Lower lobe of right lung (tissue), 2 donors: ENCODE results near the gene GALNT12. TPM values are rescaled to one million over a fixed set of nuclear protein-coding genes. Genes with fewer than 3 reads are reported as not detected.

Source experiments
- ATAC-seq, 2 donors: fragments of 200-7000 bp; cut with Tn5 transposase; one replicate each; pipeline ENCODE4 v1.9.1; 2020 to 2022; ENCODE audit warnings: mild to moderate bottlenecking in 2 of 2, moderate library complexity in 2 of 2
- DNase-seq: peaks from one replicate; pipeline ENCODE4 v3.0.0-alpha.2; 2020
- H3K27ac ChIP-seq: fragments of 200-600 bp; one replicate; pipeline ENCODE4 v1.8.0; 2022
- H3K27me3 ChIP-seq: fragments of 200-600 bp; one replicate; pipeline ENCODE4 v1.8.0; 2022; ENCODE audit warnings: low read depth
- H3K36me3 ChIP-seq: fragments of 200-600 bp; one replicate; pipeline ENCODE4 v1.8.0; 2022; ENCODE audit warnings: mild to moderate bottlenecking
- H3K4me1 ChIP-seq: fragments of 200-600 bp; one replicate; pipeline ENCODE4 v1.8.0; 2022
- H3K4me3 ChIP-seq: fragments of 200-600 bp; one replicate; pipeline ENCODE4 v1.8.0; 2022; ENCODE audit warnings: mild to moderate bottlenecking
- H3K9me3 ChIP-seq: fragments of 200-600 bp; one replicate; pipeline ENCODE4 v1.8.0; 2022
- CTCF ChIP-seq: fragments of 200-600 bp; IDR thresholded peaks from one replicate; pipeline ENCODE4 v1.8.0; 2022; ENCODE audit warnings: antibody characterized with exemption, mild to moderate bottlenecking
- intact Hi-C: fragments of 100-400 bp; cut with DNase I; formaldehyde crosslinking; loops from one replicate; pipeline ENCODE4 v1.11.0; 2022
- total RNA-seq: library from RNA; stranded (reverse); fragmentation: NEBNext Ultra II Directional; extraction: Animal tissue kit (Norgen Biotek cat#: 25700); gene quantifications from one replicate; pipeline ENCODE4 v1.2.1, GENCODE V29; 2021
- donor health status: DM: no; HTN: yes; CAD: no; lungs with severe emphysema.

The GALNT12 gene
- total RNA-seq, 1 donor from 2014 or later = 23.2 TPM

GRCh38 chr9:98778251-98778650, 29.2 kb upstream of the GALNT12 start:
- DNase-seq = no peak
- no peak overlapping the region for H3K4me3 ChIP-seq
- H3K36me3 ChIP-seq = peaks cover 20% of the 10 kb centered on the region
- H3K9me3 ChIP-seq = no peaks in the 10 kb centered on the region
- no peak overlapping the region for H3K27ac ChIP-seq
- H3K27me3 ChIP-seq = no peaks in the 10 kb centered on the region
- peaks cover 15% of the 10 kb centered on the region for H3K4me1 ChIP-seq
- intact Hi-C loops = no loop called here
- no peak for ATAC-seq
- TF ChIP-seq CTCF = no peak

DNA sequence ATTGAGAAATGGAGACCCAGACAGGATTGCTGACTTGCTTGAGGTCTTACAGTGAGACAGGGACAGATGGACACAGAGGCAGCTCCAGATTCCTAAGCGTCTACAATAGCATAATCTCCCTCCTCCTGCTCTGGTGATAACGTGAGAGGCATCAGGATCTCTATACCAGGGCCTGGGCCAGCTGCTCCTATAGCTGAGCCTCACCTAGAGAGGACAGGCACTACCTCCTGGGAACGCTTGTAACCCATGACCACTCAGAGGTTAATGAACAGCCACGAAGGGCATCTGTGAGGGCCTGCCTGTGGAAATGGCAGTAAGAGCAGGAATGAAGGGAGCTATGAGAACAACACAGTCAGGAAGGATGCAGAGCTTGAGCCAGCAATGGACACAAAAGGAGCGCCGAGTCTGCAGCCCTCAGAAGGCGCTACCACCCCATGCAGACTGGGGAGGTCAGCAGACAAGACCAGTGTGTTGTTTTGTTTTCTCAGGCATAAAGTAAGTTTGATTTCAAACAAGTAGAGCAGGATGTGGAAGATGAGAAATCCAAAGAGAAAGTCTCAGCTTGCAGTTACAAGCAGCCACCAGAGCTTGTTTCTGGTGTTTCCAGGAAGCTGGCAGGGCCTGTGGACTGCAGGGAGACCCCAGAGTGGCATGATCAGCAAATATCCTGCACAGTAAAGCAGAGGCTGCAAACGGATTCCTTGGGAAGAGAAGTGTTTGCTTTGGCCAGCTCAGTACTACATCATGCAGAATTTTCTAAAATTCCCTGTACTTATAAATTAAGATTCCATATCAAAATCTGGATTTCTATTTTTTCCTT, 28.5 kb upstream of the GALNT12 start:
- peaks cover 15% of the 10 kb centered on the region for H3K4me1 ChIP-seq
- no peak overlapping the region for H3K27ac ChIP-seq
- H3K4me3 ChIP-seq = no peak overlapping the region
- H3K27me3 ChIP-seq = no peaks in the 10 kb centered on the region
- intact Hi-C loops = no loop called here
- no peak for DNase-seq
- peak; percentile 34 to 64 for ATAC-seq
- peaks cover 13% of the 10 kb centered on the region for H3K36me3 ChIP-seq
- no peak for TF ChIP-seq CTCF
- H3K9me3 ChIP-seq = no peaks in the 10 kb centered on the region

GRCh38 chr9:98780059-98780749, 27.3 kb upstream of the GALNT12 start:
- Histone ChIP-seq H3K27me3 (no peaks in the 10 kb centered on the region), H3K27ac (no peak overlapping the region), H3K9me3 (no peaks in the 10 kb centered on the region), H3K4me1 (peaks cover 15% of the 10 kb centered on the region), H3K4me3 (no peak overlapping the region), H3K36me3 (peaks cover 13% of the 10 kb centered on the region)
- no peak for TF ChIP-seq CTCF
- intact Hi-C loops = no loop called here
- ATAC-seq (no peak), DNase-seq (no peak)

- peak; percentile 73 for DNase-seq
- H3K27ac ChIP-seq = peak overlapping the region; percentile 31
- H3K36me3 ChIP-seq = peaks cover 10% of the 10 kb centered on the region
- peak; percentile 91 to 92 for ATAC-seq
- H3K27me3 ChIP-seq = no peaks in the 10 kb centered on the region
- intact Hi-C loops = no loop called here
- no peak overlapping the region for H3K4me3 ChIP-seq
- H3K4me1 ChIP-seq = peaks cover 15% of the 10 kb centered on the region
- no peaks in the 10 kb centered on the region for H3K9me3 ChIP-seq
- TF ChIP-seq CTCF = no peak
These were observed 25.7 kb upstream of the GALNT12 start for GRCh38 chr9:98781588-98782383.

DNA sequence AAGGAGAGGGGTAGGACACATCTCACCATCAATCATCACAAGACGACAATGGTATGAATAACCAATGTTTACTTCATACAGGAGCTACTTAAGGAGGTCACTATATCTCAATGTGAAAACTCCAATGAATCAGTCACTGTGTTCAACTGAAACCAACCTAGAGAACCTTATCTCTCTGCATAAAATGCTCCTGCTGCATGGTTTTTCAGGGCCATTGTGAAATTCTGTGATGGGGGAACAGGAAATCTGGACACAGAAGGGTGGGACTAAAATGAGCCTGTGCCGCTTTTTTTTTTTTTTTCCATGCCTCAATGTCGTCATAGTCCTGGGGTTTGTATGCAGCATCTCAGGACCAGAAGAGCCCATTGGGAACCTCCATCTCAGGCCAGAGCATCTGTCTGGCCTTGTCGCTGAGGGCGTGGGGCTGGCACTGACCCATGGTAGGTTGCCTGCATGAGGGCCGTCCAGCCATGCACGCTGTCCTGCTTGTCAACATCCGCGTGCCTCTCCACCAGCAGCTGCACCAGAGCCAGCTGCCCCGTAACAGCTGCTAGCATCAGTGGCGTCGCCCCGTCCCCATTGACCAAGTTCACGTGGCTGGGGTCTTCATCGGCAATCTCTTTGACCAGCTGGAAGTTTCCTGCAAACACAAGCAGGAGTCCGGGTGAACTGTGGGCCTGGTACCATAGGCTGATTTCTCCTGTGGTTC, 23.8 kb upstream of the GALNT12 start:
- no peak for ATAC-seq
- TF ChIP-seq CTCF = no peak
- Histone ChIP-seq H3K27ac (no peak overlapping the region), H3K27me3 (no peaks in the 10 kb centered on the region), H3K4me1 (peaks cover 15% of the 10 kb centered on the region), H3K9me3 (no peaks in the 10 kb centered on the region), H3K4me3 (no peak overlapping the region), H3K36me3 (peaks cover 5% of the 10 kb centered on the region)
- intact Hi-C loops = no loop called here
- DNase-seq = no peak
